Left ventricle myocardium superior (tissue), 1 donor: Measurements from ENCODE around the gene DNAH14. TPM values are rescaled to one million over a fixed set of nuclear protein-coding genes. Genes with fewer than 3 reads are reported as not detected.
"Not testable (repeated sequence)": the region's sequence is repeated elsewhere in the genome, so short reads cannot be mapped to it uniquely, and the experiment has no call there.

Experiments
- ATAC-seq: fragments of 200-7000 bp; cut with Tn5 transposase; one replicate; pipeline ENCODE4 v1.9.1; 2020; ENCODE audit warnings: mild to moderate bottlenecking, moderate library complexity
- DNase-seq: peaks from one replicate; pipeline ENCODE4 v3.0.0-alpha.2; 2020
- intact Hi-C: fragments of 100-400 bp; cut with micrococcal nuclease; formaldehyde crosslinking; loops from one replicate; pipeline ENCODE4 v1.11.0; 2022
- total RNA-seq: library from RNA; stranded (reverse); fragmentation: NEBNext Ultra II Directional; extraction: Animal tissue kit (Norgen Biotek cat#: 25700); gene quantifications from one replicate; pipeline ENCODE4 v1.2.1, GENCODE V29; 2021
- donor health status: DM: no; HTN: yes; CAD: no; lungs with severe emphysema.

DNAH14 gene
- total RNA-seq, 1 donor from 2014 or later, result 5.5 TPM

DNA sequence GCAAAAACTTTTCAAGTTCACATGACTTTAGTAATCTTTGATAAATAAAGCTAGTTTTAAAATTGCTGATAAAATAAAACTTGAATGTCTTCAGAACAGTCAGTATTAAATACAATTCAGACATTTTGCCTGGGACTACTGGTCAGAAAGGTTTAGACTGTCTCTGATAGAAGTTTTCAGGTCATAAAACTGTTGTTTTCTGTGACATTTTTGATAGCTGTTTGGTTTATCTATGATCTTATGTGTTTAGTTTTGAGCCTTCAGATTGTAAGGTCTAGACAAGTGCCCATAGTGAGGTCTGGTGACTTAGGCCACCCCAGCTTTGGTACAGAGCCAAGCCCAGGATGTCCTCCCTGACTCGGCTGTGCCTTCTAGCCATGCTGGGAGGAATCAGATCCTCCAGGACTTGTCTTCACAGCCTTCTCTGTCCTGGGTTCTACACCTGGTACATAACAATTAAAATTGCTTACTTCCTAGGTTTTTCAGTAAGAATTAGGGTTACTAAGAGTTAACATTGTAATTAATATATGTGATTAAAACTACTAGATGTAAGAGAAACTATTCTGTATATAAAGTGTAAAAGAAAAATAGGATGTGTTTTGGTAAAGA is 15.1 kb upstream of the DNAH14 start:
- no peak for ATAC-seq
- DNase-seq, result no peak
- intact Hi-C loops, result no loop called here

DNA sequence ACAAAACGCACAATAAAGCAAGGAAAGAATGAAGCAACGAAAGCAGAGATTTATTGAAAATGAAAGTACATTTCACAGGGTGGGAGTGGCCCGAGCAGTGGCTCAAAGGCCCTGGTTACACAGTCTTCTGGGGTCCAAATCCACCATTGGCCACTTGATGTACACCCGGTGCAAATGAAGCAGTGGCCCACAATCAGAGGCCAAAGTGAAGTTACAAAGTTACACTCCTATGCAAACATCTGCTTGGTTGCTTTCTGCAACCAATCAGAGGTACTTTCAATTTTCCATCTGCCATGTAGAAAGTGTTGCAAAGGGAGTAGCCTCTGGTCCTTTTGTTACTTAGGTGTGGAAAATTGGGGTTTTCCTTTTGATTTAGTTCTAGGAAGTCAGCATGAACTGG is 10.0 kb upstream of the DNAH14 start:
- ATAC-seq (no peak), DNase-seq (no peak)
- intact Hi-C loops, result no loop called here

DNA sequence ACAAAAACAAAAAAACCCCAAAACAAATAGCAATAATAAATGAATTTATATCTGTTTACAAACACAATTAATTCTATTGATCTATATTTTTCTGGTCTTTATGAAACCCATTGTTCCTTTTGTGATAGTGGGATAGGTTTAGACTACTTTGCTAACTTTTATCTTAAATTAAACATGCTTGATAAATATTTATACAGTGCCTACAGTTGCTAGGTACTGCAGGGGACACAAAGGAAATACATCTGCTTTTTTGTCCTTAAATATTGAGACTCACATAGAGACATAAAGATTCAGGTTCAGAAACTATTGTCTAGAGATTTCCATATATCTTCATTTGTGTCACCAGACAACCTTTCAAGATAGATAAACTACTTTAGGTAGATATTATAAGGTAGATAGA is 8.5 kb upstream of the DNAH14 start:
- no peak for ATAC-seq
- intact Hi-C loops, result no loop called here
- no peak for DNase-seq

DNA sequence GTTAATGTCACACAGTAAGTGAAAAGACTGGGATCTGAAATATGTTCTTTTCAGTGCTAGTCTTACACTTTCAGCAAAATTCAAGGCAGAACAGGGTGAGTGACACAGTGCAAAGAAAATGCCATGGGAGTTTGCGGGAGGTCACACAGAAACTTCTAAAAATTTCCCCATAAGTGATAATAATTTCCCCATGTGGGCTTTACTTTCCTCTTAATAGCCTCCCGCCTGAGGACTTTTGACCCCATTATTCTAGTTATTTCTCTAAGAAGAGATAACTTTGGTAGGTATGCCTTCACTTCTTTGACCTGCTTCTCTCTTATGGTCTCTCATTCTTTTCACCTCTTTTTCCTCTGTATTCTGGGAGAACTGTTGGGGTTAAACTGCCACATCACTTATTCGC is 8.1 kb upstream of the DNAH14 start:
- DNase-seq (no peak), ATAC-seq (no peak)
- intact Hi-C loops, result no loop called here

DNA sequence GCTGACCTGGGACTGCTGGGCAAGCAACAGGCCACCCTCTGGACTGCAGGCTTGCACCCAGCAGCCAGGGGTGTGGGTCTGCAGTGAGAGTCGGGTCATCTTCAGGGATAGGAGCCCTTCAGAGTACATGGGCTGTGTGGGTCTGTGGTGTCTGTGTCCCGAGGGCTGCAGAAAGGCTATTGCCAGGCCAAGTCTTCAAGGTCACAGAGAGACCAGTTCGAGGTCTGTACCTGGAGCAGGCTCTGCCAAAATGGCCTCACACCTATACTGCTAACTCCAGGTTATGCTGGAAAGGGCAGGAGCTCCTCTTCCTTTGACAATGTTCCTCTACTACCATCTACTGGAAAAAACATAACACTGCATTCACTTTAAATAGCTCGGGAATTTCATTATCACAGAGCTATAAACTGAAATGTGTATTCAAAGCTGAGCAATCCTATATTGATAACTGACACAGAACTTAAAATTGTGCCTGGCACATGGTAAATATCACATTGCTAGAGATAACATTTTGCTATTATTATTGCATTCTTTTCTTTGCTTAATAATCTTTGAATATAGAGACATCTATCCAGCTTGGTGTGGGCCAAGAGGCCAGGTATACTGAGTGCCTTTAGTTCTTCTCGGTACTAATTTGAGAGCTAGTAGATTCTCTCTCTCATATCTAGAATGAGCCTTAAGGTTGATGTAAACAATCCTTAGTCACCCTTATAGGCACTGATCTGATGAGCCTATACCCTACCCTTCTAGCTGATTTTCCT is 6.9 kb upstream of the DNAH14 start:
- ATAC-seq (peak; percentile 39), DNase-seq (no peak)
- intact Hi-C loops, result no loop called here

DNA sequence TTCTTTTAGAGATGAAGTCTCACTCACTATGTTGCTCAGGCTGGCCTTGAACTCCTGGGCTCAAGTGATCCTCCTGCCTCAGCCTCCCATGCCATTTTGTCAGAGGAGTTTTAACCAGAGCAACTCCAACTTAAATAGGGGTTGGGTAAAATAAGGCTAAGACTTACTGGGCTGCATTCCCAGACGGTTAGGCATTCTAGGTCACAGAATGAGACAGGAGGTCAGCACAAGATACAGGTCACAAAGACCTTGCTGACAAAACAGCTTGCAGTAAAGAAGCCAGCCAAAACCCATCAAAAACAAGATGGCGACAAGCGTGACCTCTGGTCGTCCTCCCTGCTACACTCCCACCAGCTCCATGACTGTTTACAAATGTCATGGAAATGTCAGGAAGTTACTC is 5.7 kb upstream of the DNAH14 start:
- ATAC-seq, result no peak
- intact Hi-C loops, result no loop called here
- no peak for DNase-seq

DNA sequence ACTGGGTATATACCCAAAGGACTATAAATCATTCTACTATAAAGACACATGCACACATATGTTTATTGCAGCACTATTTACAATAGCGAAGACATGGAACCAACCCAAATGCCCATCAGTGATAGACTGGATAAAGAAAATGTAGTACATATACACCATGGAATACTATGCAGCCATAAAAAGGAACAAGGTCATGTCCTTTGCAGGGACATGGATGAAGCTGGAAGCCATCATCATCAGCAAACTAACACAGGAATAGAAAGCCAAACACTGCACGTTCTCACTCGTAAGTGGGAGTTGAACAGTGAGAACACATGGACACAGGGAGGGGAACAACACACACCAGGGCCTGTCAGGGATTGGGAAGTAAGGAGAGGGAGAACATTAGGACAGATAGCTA is 1.8 kb upstream of the DNAH14 start:
- ATAC-seq, intact Hi-C loops, DNase-seq: not testable (repeated sequence)

DNA sequence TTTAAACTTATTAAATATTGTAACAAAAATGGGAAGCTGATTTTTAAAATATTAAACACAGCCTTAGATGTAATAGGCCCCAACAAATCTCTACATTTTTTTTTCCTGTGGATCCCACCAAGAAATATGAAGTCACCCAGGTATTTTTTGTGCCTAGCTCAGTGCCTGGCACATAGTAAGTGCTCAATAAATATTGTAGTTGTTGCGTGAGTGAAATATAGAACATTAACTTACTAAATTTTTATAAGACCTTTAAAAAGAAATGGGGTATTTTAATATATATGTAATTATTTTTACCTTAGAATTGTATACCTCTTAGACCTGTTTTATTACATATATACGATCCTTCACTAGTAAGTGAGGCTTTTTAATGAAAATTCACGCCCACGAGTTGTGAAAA is 569 bp upstream of the DNAH14 start:
- intact Hi-C loops, result no loop called here
- ATAC-seq (no peak), DNase-seq (no peak)

DNA sequence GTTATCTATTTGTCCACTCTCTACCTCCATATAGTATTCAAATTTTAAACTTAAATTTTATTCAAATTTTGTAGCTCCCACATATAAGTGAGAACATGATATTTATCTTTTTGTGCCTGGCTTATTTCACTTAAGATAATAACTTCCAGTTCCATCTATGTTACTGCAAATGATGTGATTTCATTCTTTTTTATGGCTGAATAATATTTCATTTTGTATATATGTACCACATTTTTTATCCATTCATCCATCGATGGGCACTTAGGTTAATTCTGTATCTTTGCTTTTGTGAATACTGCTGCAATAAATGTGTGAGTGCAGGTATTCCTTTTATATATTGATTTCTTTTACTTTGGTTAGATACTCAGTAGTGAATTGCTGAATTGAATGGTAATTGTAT is 2.1 kb downstream of the DNAH14 start:
- DNase-seq (no peak), ATAC-seq (no peak)
- intact Hi-C loops, result no loop called here

DNA sequence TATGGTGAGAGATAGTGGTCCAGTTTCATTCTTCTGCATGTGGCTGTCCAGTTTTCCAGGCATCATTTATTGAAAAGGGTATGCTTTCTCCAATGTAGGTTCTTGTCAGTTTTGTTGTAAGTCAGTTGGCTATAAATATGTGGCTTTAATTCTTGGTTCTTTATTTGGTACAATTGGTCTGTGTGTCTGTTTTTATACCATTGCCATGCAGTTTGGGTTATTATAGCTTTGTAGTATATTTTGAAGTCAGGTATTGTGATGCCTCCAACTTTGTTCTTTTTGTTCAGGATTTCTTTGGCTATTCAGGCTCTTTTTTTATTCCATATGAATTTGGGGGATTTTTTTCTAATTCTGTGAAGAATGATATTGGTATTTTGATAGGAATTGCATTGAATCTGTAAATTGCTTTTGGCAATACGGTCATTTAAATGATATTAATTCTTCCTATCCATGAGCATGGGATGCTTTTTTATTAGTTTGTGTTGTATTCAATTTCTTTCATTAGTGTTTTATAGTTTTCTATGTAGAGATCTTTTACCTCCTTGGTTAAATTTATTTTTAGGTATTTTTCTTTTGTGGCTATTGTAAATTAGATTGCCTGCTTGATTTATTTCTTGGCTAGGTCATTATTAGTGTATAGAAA is 3.3 kb downstream of the DNAH14 start:
- DNase-seq, result no peak

DNA sequence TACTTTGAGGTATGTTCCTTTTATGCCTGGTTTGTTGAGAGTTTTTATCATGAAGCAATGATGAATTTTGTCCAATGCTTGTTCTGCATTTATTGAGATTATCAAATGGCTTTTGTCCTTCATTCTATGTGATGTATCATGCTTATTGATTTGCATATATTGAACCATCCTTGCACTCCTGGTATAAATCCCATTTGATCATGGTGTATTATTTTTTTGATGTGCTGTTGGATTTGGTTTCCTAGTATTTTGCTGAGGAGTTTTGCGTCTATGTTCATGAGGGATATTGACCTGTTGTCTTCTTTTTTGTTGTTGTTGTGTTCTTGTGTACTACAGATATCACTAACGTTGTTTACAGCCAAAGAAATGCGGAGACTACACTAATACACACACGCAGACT is 4.1 kb downstream of the DNAH14 start:
- DNase-seq (no peak), ATAC-seq (no peak)
- intact Hi-C loops, result no loop called here

More for the DNA sequence above, 3.3 kb downstream of the DNAH14 start:
- intact Hi-C loops, result no loop called here
- ATAC-seq, result no peak

DNA sequence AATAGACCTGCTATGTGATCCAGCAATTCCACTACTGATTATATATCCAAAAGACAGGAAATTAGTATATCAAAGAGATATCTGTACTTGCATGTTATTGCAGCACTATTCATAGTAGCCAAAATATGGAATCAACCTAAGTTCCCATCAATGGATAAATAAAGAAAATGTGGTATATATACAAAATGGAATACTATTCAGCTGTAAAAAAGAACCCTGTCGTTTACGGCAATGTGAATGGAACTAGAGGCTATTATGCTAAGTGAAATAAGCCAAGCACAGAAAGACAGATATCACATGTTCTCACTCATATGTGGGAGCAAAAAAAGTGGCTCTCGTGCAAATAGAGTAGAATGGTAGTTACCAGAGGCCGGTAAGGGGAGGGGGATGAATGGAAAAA is 9.2 kb downstream of the DNAH14 start:
- intact Hi-C loops, result no loop called here
- no peak for DNase-seq
- ATAC-seq, result no peak

DNA sequence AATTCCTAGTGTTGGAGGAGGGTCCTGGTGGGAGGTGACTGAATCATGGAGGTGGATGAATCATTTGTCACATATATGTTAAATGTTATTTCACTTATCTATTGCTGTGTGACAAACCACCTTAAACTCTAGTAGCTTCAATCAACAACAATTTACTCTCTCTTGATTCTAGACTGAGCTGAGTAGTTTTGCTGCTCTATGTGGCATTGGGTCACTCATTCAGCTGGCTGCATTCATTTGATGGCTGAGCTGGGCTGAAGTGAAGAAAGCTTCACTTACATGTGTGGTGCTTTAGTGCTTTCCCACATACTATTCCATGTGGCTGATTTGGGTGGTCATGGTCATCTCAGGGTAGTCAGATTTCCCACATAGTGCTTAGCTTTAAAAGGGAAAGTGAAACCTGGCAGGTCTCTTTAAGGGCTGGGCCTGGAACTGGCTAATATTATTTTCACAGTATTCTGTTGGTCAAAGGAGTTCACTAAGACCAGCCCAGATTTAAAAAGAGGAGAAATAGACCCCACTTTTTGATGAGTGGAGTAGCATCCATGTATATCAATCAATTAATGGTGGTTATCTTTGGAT is 10.5 kb downstream of the DNAH14 start:
- intact Hi-C loops, result no loop called here
- DNase-seq, result no peak
- no peak for ATAC-seq

DNA sequence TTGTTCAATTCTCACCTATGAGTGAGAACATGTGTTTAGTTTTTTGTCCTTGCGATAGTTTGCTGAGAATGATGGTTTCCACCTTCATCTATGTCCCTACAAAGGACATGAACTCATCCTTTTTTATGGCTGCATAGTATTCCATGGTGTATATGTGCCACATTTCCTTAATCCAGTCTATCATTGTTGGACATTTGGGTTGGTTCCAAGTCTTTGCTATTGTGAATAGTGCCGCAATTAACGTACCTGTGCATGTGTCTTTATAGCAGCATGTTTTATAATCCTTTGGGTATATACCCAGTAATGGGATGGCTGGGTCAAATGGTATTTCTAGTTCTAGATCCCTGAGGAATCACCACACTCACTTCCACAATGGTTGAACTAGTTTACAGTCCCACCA is 11.3 kb downstream of the DNAH14 start:
- intact Hi-C loops, DNase-seq, ATAC-seq: not testable (repeated sequence)

DNA sequence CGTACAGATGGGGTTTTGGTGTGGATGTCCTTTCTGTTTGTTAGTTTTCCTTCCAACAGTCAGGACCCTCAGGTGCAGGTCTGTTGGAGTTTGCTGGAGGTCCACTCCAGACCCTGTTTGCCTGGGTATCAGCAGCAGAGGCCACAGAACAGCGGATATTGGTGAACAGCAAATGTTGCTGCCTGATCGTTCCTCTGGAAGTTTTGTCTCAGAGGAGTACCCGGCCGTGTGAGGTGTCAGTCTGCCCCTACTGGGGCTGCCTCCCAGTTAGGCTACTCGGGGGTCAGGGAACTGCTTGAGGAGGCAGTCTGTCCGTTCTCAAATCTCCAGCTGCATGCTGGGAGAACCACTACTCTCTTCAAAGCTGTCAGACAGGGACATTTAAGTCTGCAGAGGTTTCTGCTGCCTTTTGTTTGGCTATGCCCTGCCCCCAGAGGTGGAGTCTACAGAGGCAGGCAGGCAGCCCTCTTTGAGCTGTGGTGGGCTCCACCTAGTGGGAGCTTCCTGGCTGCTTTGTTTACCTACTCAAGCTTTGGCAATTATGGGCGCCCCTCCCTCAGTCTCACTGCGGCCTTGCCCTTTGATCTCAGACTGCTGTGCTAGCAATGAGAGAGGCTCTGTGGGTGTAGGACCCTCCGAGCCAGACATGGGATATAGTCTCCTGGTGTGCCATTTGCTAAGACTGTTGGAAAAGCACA is 16.3 kb downstream of the DNAH14 start:
- intact Hi-C loops, DNase-seq, ATAC-seq: not testable (repeated sequence)

DNA sequence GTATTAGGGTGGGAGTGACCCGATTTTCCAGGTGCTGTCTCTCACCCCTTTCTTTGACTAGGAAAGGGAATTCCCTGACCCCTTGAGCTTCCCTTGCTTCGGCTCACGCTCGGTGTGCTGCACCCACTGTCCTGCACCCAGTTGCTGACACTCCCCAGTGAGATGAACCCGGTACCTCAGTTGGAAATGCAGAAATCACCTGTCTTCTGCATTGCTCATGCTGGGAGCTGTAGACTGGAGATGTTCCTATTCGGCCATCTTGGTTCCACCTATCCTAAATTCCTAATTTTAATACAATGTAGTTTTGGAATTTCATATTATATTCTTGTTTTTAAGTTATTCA is 16.8 kb downstream of the DNAH14 start:
- intact Hi-C loops, DNase-seq, ATAC-seq: not testable (repeated sequence)

DNA sequence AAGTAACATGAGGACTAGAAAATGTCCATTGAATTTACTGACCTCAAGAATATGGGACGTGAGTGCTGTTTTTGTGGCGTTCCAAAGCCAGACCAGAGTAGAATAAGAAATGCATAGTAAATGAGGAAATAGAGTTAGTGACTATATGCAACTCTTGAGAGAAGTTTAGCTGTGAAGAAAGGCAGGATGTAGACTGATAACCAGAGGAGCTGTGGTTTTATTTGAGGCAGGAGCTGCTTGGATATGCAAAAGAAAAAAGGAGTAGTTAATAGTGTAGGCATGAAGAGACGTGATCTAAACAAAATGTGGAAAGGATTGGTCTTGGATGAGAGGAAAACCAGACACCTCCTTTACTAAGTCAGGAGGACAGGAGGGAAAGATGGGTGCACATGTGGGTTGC is 28.2 kb downstream of the DNAH14 start:
- intact Hi-C loops, result no loop called here
- DNase-seq, result no peak
- ATAC-seq, result no peak

DNA sequence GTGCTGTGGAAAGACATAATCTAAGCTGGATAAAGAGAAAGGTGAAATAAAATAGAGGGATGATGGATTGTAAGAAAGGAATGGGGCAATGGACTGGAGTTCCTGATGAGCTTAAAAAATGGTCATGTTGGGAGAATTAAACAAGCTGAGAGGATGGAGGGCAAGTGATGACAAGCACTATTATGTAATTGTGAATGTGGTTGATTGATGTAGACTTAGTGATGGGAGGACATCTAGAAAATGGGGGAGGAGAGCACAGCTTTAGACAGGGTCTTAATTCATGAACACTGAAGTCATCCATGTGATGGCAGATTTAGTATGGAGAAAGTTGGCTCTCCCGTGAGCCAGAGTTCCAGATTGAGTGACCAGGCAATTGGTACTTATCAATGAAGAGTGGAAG is 29.0 kb downstream of the DNAH14 start:
- ATAC-seq (no peak), DNase-seq (no peak)
- intact Hi-C loops, result no loop called here

DNA sequence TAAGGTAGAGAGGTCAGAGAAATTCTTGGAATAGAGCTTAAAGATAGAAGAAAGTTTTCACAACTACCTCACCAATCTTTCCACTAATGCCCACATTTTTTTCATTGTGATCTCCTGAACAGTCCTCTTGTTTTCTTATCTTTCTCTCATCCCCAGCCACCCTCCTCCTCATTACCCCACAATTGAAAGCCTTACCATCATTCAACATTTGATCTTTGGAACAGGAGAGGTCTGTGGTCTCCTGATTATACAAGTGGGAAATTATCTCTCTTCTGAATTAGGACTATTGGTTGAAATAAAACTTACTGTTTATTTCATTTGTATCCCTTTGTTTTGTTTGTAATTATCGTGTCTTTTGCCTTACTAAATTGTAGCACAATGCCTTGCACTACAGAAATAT is 29.6 kb downstream of the DNAH14 start:
- no peak for ATAC-seq
- intact Hi-C loops, result no loop called here
- no peak for DNase-seq

DNA sequence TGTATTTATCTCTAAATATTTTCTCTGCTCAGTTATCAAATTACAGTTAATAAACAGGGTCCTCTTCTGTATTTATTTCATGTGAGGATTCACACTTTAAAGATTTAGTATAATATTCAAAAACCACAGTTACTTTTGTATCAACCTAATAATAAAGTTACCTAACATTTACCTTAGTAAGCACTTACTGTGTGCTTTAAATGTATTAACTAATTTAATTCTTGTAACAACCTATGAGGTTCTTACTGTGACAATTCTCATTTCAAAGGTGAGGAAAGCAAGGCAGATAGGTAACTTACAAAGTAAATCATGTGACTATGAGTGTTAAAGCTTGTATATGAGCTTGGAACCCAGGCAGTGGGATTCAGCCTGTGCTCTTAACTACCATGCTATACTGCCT is 30.2 kb downstream of the DNAH14 start:
- intact Hi-C loops, result no loop called here
- ATAC-seq (no peak), DNase-seq (no peak)
